ENCODE measurements around the gene MORC3.
"Not testable (repeated sequence)": the region's sequence is repeated elsewhere in the genome, so short reads cannot be mapped to it uniquely, and the experiment has no call there.

MORC3 gene, protein sequence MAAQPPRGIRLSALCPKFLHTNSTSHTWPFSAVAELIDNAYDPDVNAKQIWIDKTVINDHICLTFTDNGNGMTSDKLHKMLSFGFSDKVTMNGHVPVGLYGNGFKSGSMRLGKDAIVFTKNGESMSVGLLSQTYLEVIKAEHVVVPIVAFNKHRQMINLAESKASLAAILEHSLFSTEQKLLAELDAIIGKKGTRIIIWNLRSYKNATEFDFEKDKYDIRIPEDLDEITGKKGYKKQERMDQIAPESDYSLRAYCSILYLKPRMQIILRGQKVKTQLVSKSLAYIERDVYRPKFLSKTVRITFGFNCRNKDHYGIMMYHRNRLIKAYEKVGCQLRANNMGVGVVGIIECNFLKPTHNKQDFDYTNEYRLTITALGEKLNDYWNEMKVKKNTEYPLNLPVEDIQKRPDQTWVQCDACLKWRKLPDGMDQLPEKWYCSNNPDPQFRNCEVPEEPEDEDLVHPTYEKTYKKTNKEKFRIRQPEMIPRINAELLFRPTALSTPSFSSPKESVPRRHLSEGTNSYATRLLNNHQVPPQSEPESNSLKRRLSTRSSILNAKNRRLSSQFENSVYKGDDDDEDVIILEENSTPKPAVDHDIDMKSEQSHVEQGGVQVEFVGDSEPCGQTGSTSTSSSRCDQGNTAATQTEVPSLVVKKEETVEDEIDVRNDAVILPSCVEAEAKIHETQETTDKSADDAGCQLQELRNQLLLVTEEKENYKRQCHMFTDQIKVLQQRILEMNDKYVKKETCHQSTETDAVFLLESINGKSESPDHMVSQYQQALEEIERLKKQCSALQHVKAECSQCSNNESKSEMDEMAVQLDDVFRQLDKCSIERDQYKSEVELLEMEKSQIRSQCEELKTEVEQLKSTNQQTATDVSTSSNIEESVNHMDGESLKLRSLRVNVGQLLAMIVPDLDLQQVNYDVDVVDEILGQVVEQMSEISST

DNA sequence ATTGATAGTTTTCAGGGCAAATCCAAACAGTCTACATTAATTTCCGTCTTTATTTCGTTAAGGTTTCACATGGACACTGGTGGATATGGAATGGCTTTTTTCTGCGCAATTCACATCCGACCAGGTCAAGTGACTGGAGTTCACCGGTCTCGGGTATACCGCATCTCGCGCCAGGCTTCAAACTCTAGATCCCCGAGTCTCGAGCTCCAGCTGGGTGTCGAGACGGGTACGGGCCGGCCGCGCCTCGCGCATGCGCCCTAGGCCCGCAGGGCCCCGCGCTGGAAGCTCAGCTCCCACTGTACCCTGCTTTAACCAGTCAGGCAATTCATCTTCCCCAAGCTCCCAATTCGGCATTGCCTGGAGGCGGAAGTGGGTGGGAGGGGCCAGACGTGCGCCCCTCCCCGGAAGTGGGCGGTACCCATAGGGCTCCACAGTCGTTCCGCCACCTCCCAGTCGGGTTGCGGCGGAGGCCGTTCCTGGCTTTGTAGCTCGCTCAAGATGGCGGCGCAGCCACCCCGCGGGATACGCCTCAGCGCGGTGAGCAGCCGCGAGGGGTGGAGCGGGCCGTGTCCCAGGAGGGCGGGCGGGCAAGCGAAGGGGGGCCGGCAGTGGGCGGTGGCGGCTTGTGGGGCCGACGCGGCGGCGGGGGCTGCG lies at the start of gene MORC3:
TSS of gene MORC3 (plus strand) at position 431 of the 654 bp plus-strand sequence. CDS start at position 499, 68 bp downstream.
- DNase-seq, result peak; percentile 100

DNA sequence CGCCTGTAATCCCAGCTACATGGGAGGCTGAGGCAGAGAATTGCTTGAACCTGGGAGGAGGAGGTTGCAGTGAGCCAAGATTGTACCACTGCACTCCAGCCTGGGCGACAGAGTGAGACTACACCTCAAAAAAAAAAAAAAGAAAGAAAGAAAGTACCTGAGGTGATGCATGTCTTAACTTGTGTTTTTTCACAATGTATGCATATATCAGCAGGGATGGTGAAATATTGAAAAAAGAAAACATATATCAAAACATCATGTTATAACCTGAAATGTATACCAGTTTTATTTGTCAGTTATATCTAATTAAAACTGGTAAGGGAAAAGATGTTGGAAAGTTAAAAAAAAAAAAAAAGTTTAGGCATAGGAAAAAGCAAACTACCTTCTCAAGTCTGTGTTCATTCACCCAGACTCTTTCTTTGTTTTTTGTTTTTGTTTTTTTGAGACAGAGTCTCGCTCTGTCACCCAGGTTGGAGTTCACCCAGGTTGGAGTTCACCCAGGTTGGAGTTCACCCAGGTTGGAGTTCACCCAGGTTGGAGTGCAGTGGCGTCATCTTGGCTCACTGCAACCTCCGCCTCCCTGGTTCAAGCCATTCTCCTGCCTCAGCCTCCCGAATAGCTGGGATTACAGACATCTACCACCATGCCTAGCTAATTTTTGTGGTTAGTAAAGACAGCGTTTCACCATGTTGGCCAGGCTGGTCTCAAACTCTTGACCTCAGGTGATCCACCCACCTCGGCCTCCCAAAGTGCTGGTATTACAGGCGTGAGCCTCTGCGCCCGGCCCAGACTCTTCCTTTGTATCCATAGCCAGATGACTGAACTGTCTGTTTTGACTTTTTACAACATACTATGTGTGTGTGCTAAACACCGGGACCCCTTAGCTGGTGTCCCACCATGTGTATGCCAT lies 49.0 kb upstream of the MORC3 start:
- DNase-seq, result not testable (repeated sequence)

DNA sequence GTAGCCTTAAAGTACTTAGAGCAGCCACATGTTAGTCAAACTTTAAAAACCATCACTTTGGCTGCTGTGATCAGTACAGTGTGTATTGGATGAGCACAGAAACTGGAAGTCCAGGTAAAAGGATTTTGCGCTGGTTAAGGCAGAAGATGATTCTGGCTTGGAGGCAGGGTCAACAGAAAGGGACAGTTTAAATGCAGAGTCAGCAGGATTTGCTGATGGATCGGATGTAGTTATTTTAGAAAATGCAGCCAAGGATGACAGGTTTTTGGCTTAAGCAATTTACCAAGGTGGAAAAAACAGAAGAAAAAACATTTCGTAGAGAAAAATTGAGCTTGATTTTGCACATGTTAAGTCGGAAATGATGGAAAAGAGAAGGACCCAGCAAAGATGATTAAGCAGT lies 45.9 kb upstream of the MORC3 start:
- DNase-seq, result no peak

DNA sequence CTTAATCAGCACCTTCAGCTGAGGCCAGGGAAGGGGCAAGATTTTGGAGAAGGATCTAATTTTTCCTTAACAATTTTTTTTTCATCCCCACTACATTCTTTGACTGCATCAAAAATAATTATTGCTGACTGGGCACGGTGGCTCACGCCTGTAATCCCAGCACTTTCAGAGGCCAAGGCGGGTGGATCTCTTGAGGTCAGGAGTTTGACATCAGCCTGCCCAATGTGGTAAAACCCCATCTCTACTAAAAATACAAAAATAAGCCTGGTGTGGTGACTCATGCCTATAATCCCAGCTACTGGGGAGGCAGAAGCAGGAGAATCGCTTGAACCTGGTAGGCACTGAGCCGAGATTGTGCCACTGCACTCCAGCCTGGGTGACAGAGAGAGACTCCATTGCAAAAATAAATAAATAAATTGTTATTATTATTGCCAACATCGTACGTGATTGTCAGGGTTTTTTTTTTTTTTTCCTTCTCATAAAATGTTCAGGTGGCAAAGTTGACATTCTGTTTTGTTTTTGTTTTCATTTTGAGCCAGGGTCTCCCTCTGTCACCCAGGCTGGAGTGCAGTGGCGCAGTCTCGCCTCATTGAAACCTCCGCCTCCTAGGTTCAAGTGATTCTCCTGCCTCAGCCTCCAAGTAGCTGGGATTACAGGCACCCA lies 37.3 kb upstream of the MORC3 start:
- DNase-seq, result no peak

DNA sequence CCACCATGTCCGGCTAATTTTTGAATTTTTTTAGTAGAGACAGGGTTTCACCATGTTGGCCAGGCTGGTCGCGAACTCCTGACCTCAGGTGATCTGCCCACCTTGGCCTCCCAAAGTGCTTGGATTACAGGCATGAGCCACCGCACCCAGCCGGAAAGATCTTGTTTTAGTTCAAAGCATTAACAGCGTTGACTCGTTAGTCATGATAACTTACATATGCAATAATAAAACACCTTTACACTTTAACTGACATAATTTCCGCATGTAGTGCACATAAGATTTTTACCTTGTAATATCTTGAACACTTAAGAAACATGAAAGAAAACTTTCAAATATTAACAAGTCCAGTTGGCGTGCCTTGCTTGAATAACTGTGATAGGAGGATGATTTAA lies 36.8 kb upstream of the MORC3 start:
- DNase-seq, result not testable (repeated sequence)

DNA sequence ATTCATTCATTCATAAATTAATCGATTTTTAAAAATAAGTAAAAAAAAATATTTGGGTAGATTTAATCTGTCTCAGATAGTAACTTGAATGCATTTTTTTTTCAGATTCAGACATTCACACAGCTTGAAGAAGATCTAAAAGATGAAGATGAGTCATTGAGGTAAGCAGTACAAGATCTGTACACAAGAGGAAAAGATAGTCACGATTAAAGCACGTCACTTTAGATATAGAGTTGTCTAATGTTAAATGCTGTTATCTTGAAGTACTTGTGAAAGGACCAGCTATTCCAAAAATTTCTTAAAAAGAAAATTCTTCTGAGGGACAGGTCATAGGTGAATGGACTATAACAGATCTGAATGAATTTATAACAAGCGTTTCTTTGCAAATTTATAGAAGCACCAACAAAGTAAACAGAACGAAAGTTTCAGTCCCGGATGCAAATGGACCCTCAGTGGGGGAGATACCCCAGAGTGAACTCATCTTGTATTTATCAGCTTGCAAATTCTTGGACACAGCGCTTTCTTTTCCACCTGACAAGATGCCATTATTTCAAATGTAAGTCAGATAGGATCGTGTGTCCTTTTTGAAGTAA lies 31.2 kb upstream of the MORC3 start:
- no peak for DNase-seq

DNA sequence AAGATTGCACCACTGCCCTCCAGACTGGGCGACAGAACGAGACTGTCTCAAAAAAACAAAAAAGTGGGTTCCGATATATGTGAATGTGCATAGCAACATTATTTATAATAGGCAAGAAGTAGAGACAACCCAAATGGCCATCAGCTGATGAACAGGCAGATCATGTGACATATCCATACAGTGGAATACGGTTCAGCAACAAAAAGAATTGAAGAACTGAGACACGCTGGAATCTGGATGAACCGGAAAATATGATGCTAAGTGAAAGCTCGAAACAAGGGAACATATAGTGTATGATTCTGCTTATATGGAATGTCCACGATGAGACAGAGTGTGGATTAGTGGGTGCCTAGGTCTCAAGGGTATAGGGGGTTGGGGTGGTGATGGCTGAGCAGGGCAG lies 28.5 kb upstream of the MORC3 start:
- DNase-seq, result no peak

DNA sequence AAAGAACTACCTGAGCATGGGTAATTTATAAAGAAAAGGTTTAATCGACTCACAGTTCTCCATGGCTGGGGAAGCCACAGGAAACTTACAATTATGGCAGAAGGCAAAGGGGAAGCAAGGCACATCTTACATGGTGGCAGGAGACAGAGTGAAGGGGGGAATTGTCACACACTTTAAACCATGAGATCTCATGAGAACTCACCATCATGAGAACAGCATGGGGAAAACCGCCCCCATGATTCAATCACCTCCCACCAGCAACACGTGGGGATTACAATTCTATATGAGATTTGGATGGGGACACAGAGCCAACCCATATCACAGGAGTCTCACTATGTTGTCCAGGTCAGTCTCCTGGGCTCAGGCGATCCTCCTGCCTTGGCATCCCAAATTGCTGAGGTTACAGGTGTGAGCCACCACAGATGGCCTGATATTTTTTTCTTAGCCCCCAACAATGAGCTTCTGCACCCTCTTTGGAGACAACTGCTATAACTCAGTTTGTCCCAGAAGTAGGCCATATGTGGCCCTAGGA lies 22.5 kb upstream of the MORC3 start:
- no peak for DNase-seq

DNA sequence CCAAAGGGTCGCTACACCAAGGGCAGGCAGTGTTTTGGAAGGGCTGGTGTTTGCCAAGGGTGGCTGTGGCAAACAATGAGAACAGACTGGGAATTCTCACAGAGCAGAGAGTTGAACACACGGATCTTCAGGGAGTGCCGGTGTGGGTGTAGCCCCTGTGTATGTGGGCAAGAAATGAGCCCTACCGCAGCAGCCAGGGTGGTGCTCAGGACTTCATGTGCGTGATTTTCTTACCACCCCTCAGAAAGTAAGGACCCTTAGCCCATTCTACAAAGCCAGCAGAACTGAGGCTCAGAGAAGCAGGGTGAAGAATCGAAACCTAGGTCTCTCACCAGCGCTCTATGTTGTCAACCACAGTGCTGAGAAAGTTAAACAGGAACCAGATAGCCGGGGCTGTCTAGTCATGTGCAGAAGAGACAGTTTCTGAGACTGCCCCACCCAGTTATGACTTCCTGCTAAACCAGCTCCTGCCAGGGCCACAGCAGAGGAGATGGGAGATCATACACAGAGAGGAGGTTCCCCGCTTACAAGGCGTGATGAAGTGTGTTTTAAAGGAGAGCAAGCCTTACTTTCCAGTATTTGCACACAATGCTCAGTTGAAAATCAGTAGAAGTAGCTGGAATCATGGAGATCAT lies 21.9 kb upstream of the MORC3 start:
- DNase-seq, result no peak

DNA sequence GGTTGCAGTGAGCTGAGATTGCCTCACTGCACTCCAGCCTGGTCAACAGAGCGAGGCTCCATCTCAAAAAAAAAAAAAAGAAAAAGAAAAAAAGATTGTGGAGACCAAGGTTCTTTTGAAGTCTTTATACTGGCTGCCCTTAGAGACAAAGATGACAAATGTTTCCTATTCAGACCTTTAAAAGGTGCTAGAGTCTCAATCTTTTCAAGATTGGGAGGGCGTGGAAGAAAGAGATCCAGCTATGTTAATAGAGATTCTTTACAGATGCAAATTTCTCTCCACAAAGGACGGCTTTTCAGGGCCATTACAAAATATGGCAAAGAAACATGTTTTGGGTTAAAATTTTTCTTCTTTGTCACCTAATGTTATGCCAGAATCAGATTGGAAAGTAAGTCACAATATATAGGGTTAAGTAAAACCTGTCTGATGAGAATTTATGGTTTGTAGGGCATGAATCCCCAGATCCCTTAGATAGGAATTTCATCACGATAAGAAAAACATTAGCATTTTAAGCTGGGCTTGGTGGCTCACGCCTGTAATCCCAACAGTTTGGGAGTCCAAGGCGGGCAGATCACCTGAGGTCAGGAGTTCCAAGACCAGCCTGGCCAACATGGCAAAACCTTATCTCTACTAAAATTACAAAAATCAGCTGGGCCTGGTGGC lies 13.0 kb upstream of the MORC3 start:
- DNase-seq, result no peak

DNA sequence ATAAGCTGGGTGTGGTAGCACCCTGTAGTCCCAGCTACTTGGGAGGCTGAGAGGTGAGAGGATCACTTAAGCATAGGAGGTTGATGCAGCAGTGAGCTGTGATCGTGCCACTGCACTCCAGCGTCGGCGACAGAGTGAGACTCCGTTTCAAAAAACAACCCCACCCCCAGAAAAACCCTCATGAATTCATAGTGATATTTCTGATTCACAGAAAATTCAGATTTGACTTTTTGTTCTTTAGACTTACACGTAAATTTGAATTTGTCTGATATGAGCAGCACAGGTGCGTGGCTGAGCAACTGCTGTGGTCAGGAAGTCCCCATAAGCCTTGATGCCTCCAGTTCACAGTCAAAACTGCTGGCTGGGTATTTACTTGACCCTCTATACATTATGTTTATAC lies 10.0 kb upstream of the MORC3 start:
- DNase-seq, result no peak

DNA sequence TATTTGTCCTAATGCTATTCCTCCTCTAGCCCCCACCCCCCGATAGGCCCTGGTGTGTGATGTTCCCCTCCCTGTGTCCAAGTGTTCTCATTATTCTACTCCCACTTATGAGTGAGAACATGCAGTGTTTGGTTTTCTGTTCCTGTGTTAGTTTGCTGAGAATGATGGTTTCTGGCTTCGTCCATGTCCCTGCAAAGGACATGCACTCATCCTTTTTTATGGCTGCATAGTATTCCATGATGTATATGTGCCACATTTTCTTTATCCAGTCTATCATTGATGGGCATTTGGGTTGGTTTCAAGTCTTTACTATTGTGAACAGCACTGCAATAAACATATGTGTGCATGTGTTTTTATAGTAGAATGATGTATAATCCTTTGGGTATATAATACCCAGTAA lies 6.6 kb upstream of the MORC3 start:
- DNase-seq, result not testable (repeated sequence)

DNA sequence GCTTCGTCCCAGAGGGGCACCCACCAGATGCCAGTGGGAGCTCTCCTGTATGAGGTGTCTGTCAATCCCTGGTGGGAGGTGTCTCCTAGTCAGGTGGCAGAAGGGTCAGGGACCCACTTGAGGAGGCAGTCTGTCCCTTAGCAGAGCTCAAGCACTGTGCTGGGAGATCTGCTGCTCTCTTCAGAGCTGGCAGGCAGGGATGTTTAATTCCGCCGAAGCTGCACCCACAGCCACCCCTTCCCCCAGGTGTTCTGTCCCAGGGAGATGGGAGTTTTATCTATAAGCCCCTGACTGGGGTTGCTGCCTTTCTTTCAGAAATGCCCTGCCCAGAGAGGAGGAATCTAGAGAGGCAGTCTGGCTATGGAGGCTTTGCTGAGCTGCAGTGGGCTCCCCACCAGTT lies 4.0 kb upstream of the MORC3 start:
- DNase-seq, result not testable (repeated sequence)

DNA sequence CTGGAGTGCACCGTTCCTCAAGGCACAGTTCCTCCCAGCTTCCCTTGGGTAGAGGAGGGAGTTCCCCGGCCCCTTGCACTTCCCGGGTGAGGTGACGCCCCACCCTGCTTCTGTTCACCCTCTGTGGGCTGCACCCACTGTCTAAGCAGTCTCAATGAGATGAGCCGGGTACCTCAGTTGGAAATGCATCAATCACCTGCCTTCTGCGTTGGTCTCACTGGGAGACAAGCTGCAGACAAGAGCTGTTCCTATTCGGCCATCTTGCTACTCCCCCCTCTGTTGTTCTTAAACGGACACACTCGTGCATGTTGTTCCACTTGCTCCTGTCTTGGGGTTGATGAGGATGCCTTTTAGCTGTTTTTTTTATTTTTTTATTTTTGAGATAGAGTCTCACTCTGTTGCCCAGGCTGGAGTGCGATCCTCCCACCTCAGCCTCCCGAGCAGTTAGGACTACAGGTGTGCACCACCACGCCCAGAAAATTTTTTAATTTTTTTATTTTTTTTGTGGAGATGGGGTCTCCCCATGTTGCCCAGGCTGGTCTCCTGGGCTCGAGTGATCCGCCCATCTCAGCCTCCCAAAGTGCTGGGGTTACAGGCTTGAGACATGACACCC lies 3.0 kb upstream of the MORC3 start:
- DNase-seq, result no peak

DNA sequence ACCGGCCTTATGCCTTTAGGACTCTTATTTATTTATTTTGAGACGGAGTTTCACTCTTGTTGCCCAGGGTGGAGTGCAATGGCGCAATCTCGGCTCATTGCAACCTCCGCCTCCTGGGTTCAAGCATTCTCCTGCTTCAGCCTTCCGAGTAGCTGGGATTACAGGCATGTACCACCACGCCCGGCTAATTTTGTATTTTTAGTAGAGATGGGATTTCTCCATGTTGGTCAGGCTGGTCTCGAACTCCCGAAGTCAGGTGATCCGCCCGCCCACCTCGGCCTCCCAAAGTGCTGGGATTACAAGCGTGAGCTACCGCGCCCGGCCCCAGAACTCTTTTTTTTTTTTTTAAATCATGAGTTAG lies 611 bp upstream of the MORC3 start:
- DNase-seq, result not testable (repeated sequence)

DNA sequence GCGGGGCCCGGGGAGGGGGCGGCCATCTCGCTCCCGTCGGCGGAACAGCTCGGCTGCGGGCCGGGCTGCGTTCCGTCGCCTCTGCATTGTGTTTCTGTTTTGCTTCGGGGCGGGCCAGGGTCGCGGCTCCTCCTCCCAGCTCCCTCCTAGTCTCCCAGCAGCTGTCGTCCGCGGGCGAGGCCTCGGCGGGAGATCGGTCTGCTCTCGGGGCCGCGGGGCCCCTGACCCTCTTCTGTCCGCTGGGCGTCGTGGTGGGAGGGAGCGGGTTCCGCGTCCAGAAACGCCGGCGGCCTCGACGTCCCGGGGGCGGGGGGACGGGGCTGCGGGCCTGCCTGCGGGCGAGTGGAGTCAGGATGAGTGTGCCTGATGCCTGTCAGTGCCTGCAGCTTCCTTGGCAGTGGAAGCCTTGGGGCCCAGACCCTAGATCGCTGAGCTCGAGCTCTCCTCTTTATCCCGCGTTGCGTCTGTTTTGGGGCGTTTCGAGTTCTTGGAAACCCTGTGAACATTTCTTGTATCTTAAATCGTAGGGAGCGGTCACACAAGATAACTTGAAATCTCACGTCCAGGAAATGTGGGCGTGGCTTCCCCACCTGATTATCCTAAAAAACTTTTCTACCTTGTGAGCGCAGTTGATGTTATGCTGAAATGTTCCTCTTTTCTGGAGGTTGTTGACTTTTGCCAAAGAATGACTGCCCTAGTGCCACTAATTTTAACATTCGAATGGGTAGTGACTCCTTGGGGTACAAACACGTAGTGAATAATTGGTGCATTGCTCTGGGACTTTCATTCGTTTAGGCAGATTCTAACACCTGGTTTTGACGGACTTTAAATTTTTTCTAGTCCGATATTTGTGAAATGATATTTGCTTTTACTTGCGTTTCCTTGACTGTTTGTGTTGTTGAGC lies 676 bp downstream of the MORC3 start:
- DNase-seq, result peak; percentile 82

DNA sequence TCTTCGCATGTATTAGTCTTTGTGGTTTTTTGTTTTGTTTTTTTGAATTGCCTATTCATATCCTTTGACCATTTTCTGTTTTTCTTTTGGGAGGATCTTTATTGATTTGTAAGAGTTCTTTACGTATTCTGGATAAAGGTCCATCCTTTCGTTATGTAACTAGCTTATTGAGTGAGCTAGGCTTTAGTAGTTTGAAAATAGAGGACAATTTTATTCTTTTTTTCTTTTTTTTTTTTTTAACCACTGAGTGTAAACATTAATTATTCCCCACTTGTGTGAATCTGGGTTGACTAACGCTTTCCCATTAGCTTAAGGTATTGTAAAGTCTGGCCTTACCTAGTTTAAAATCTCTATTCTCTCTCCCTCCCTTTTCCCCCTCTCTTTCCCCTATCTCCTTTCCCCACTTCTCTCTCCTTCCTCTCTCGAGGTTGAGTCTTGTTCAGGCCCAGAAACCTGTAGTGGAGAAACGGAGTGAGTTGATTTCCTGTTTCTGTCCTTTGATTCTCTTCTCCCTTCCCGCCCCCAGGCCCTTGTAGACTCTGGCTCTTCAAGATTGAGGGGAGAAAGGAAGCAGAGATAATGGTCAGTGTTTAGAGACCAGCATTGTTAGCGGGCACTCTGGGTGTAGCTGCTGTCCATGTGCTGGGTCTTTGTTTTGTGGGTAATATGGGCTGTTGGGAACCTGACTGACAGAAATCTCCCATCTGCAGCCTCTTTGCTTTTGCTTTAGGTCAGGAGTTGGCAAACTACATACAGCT lies 1.5 kb downstream of the MORC3 start:
- peak; percentile 50 for DNase-seq

DNA sequence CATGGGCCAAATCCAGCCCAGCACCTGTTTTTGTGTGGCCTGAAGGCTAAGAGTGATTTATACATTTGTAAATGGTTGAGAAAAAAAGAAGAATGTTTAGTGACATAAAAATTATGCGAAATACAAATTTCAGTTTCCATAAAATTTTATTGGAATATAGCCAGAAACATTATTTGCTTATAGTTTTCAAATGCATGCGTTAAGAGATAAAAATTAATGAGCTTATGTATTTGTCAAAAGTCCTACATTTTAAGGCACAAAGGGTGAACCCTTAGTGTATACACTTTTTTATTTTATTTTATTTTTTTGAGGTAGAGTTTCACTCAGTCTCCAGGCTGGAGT lies 2.1 kb downstream of the MORC3 start:
- no peak for DNase-seq
